ENCODE results near the gene CENPT.

DNA sequence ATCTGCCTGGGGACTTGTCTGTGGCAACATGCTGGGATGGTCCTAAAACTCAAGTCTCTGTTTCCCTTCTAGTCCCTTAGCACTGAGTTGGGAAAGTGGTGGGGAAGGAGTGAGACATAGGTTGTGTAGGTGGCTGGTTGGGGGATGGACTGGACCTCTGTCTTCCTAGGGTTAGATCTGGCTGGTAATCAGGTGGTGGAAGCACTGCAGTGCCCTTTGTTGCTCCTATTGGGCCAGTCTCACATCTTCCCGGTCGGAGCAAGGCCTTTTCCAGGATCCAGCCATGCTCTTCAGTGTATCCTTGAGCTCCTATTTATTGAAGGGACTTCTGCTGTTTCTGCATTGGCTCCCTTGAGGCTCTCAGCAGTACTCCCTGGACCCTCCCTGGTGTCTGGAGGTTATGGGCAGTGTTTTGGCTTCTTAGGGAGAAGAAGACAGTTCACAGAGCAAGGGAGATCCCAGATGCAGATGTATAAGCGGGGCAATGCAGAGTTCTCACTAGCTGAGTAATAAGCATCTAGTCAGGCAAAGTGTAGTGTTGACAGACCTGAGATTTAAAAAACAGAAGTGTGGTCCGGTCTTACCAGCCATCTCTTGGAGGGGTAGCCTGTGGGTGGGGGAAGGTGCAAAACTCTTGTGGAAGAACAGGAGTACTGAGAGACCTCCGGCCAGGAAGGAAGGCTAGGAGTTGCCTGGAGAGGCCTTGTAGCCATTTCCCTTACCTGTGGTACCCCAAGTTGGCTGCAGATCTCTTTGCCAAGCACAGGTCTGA is 2.0 kb downstream of the CENPT start:
- no peak for TF ChIP-seq DPF2 (IDR thresholded peaks at IDR 0.05)
- TF ChIP-seq ESRRA (IDR thresholded peaks at IDR 0.05; ENCODE audit: low read length): no peak
- no peak for TF ChIP-seq EGR1 (IDR thresholded peaks at IDR 0.05; ENCODE audit: borderline replicate concordance in 1 of 2, low read depth in 2 of 2, low read length in 2 of 2)
- TF ChIP-seq, protein P1, sequence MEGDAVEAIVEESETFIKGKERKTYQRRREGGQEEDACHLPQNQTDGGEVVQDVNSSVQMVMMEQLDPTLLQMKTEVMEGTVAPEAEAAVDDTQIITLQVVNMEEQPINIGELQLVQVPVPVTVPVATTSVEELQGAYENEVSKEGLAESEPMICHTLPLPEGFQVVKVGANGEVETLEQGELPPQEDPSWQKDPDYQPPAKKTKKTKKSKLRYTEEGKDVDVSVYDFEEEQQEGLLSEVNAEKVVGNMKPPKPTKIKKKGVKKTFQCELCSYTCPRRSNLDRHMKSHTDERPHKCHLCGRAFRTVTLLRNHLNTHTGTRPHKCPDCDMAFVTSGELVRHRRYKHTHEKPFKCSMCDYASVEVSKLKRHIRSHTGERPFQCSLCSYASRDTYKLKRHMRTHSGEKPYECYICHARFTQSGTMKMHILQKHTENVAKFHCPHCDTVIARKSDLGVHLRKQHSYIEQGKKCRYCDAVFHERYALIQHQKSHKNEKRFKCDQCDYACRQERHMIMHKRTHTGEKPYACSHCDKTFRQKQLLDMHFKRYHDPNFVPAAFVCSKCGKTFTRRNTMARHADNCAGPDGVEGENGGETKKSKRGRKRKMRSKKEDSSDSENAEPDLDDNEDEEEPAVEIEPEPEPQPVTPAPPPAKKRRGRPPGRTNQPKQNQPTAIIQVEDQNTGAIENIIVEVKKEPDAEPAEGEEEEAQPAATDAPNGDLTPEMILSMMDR (IDR thresholded peaks at IDR 0.05 in 2 of 3, conservative IDR thresholded peaks at IDR 0.05 in 1 of 3; ENCODE audit: control insufficient read depth in 2 of 3, extremely low read depth in 1 of 3, insufficient read depth in 1 of 3, low read depth in 3 of 3, low read length in 3 of 3): no peak

Data from GM12878 (cell line).